B cell (primary cell): Measurements from ENCODE around the gene SLC39A3. TPM values are rescaled to one million over a fixed set of nuclear protein-coding genes. Genes with fewer than 3 reads are reported as not detected.

Experiments
- ATAC-seq: fragments of 200-7000 bp; cut with Tn5 transposase; one replicate; pipeline ENCODE4 v1.10.0; 2021; ENCODE audit warnings: low read depth, mild to moderate bottlenecking, moderate number of reproducible peaks, moderate library complexity
- CTCF ChIA-PET: fragments of 350-600 bp; sonication (Branson Sonifier 250); formaldehyde crosslinking; loops from one replicate; lab custom pipeline; 2021; ENCODE audit warnings: antibody characterized with exemption, inconsistent platforms; lab: Charles Lee
- POLR2A ChIA-PET: fragments of 350-600 bp; sonication (Branson Sonifier 250); formaldehyde crosslinking; loops from one replicate; lab custom pipeline; 2021; ENCODE audit warnings: antibody characterized with exemption; lab: Charles Lee
- DNase-seq: peaks from one replicate; pipeline ENCODE4 v3.0.0; 2013
- H2AFZ ChIP-seq: 2 replicates; pipeline ENCODE4 v1.6.1; 2012; ENCODE audit warnings: mild to moderate bottlenecking, low read depth, low read length; ENCODE audit not compliant: insufficient read depth, poor library complexity, severe bottlenecking
- H3K27ac ChIP-seq, 2 donors: 1 replicate in 1 of 2; 2 replicates in 1 of 2; pipeline ENCODE4 v1.5.1; 2012 to 2013; ENCODE audit warnings: low read length in 2 of 2, mild to moderate bottlenecking in 2 of 2, moderate library complexity in 1 of 2
- H3K27me3 ChIP-seq, 4 experiments: fragments of 200-600 bp in 1 of 4; sonication (generic) in 1 of 4; replicated peaks in 1 of 4; 1 replicate in 2 of 4; 2 replicates in 2 of 4; pipeline versions ENCODE4 v1.6.1 to v1.7.0; 2013 to 2016; ENCODE audit warnings: low read length in 3 of 4, mild to moderate bottlenecking in 2 of 4, mixed read lengths in 1 of 4, moderate library complexity in 1 of 4; ENCODE audit not compliant: insufficient read depth in 4 of 4, control insufficient read depth in 3 of 4; ENCODE audit errors: control extremely low read depth in 1 of 4
- H3K36me3 ChIP-seq, 2 experiments: replicated peaks in 1 of 2; 1 replicate in 1 of 2; 2 replicates in 1 of 2; pipeline versions ENCODE4 v1.6.1 to v1.7.1; 2013; ENCODE audit warnings: low read length in 1 of 2; ENCODE audit not compliant: insufficient read depth in 2 of 2, control insufficient read depth in 1 of 2; ENCODE audit errors: control extremely low read depth in 1 of 2, extremely low read depth in 1 of 2
- H3K4me1 ChIP-seq, 2 donors: fragments of 200-600 bp in 1 of 2; sonication (generic) in 1 of 2; 1 replicate in 1 of 2; 2 replicates in 1 of 2; pipeline versions ENCODE4 v1.5.1 to v1.6.1; 2013 to 2017; ENCODE audit warnings: low read length in 2 of 2; ENCODE audit not compliant: control insufficient read depth in 2 of 2, insufficient read depth in 2 of 2
- H3K4me2 ChIP-seq: replicated peaks from 2 replicates; pipeline ENCODE3; 2012; ENCODE audit warnings: mild to moderate bottlenecking, low read depth, low read length; ENCODE audit not compliant: poor library complexity, severe bottlenecking
- H3K4me3 ChIP-seq, 5 experiments: fragments of 200-600 bp in 1 of 5; sonication (generic) in 1 of 5; 1 replicate in 3 of 5; 2 replicates in 2 of 5; pipeline versions ENCODE4 v1.5.1 to v1.7.0; 2011 to 2016; ENCODE audit warnings: low read length in 4 of 5, mild to moderate bottlenecking in 4 of 5, low read depth in 2 of 5, control low read depth in 1 of 5, moderate library complexity in 1 of 5; ENCODE audit not compliant: insufficient read depth in 1 of 5; ENCODE audit errors: control extremely low read depth in 1 of 5, extremely low read depth in 1 of 5
- H3K79me2 ChIP-seq: fragments of 200-600 bp; sonication (generic); one replicate; pipeline ENCODE4 v1.6.0; 2016; ENCODE audit warnings: low read length; ENCODE audit not compliant: control insufficient read depth, insufficient read depth
- H3K9ac ChIP-seq: fragments of 200-600 bp; sonication (generic); 2 replicates; pipeline ENCODE4 v1.6.1; 2017; ENCODE audit warnings: mild to moderate bottlenecking, low read length, moderate library complexity
- H3K9me3 ChIP-seq, 3 donors: one replicate each; pipeline versions ENCODE4 v1.6.1 to v1.7.1; 2013; ENCODE audit warnings: low read length in 2 of 3; ENCODE audit not compliant: control insufficient read depth in 2 of 3, insufficient read depth in 1 of 3; ENCODE audit errors: control extremely low read depth in 1 of 3
- H4K20me1 ChIP-seq: 2 replicates; pipeline ENCODE4 v1.6.0; 2012; ENCODE audit warnings: mild to moderate bottlenecking, low read length; ENCODE audit not compliant: insufficient read depth, control insufficient read depth, poor library complexity, severe bottlenecking
- H3K27ac Mint-ChIP-seq: one replicate; pipeline ENCODE4 v1.8.0; 2021; ENCODE audit warnings: mixed read lengths
- H3K27me3 Mint-ChIP-seq: one replicate; pipeline ENCODE4 v1.8.0; 2021; ENCODE audit warnings: mixed read lengths
- H3K4me1 Mint-ChIP-seq: one replicate; pipeline ENCODE4 v1.8.0; 2021; ENCODE audit warnings: mixed read lengths
- H3K4me3 Mint-ChIP-seq: one replicate; pipeline ENCODE4 v1.8.0; 2021; ENCODE audit warnings: mixed read lengths
- H3K9me3 Mint-ChIP-seq: one replicate; pipeline ENCODE4 v1.8.0; 2022; ENCODE audit warnings: mixed read lengths; ENCODE audit not compliant: insufficient read depth
- CTCF ChIP-seq: fragments of 200-600 bp; IDR thresholded peaks from one replicate; pipeline ENCODE4 v1.8.0; 2022; ENCODE audit warnings: antibody characterized with exemption, mild to moderate bottlenecking
- EZH2 ChIP-seq: IDR thresholded peaks from 2 replicates; pipeline ENCODE4 v1.6.1; 2012; ENCODE audit warnings: borderline replicate concordance, low read depth, mild to moderate bottlenecking, moderate library complexity, low read length; ENCODE audit not compliant: insufficient read depth, poor library complexity, severe bottlenecking
- WGBS: methylation state at CpG from one replicate; pipeline ENCODE4 v1.1.5; 2013; ENCODE audit warnings: missing lambda C conversion rate; ENCODE audit not compliant: insufficient coverage; 5-methylcytosine and 5-hydroxymethylcytosine counted together
- intact Hi-C: fragments of 100-400 bp; cut with micrococcal nuclease; formaldehyde crosslinking; loops from one replicate; pipeline ENCODE4 v1.10.0; 2022
- polyA plus RNA-seq: library from polyadenylated mRNA; depleted of rRNA; stranded (reverse); fragments of >200 nt; gene quantifications from 2 replicates; pipeline ENCODE4 v1.2.3, GENCODE V29; 2012
- total RNA-seq, 2 donors: library from RNA; stranded (reverse); fragments of 120-200 nt in 1 of 2; gene quantifications; 1 replicate in 1 of 2; 2 replicates in 1 of 2; pipeline versions ENCODE4 v1.2.3 to v1.2.4, GENCODE V29; 2013 to 2022

Gene SLC39A3
- total and polyA plus RNA-seq, 2 donors (not counting 1 experiment from before 2014, with no cell fraction given), result 36.4 to 37.6 TPM

- 84% methylated on average over 22 of the region's 26 CpGs for WGBS
- CTCF ChIA-PET, result interaction anchor here (1.4 to 4.7 kb wide), 4 partner anchors 9 to 52 kb away, joined by 4 to 45 read pairs (median 17); no protein-coding TSS in a partner anchor
- Histone ChIP-seq H4K20me1 (peaks cover 20% of the 10 kb centered on the region), H3K4me3 (peak overlapping the region in 4 of 5 experiments; percentile 76 to 96 (median 83)), H3K9me3 (peaks cover 0 to 3% (median 0%) of the 10 kb centered on the region in 3 donors), H3K9ac (peak overlapping the region; percentile 94), H3K4me1 (peaks cover 62 to 65% of the 10 kb centered on the region in 2 donors), H3K4me2 (peak overlapping the region; percentile 96), H3K36me3 (peaks cover 0 to 18% of the 10 kb centered on the region in 2 experiments), H3K27me3 (no peaks in the 10 kb centered on the region), H3K79me2 (peaks cover 65% of the 10 kb centered on the region), H2AFZ (no peak overlapping the region), H3K27ac (peak overlapping the region; percentile 81 to 89)
- POLR2A ChIA-PET, result interaction anchor here (0.5 to 6.7 kb wide), 6 partner anchors 11 to 78 kb away, joined by 3 to 86 read pairs (median 12); no protein-coding TSS in a partner anchor
- ATAC-seq (no peak), DNase-seq (peak; percentile 29)
- peak overlapping the region; percentile 85 for H3K27ac Mint-ChIP-seq
- no peaks in the 10 kb centered on the region for H3K27me3 Mint-ChIP-seq
- intact Hi-C loops, result no loop called here
- TF ChIP-seq CTCF, result no peak
- TF ChIP-seq EZH2, result no peak
- H3K9me3 Mint-ChIP-seq, result no peaks in the 10 kb centered on the region
- H3K4me1 Mint-ChIP-seq, result peaks cover 51% of the 10 kb centered on the region
- H3K4me3 Mint-ChIP-seq, result peak overlapping the region; percentile 89
These were observed 39.0 kb downstream of the SLC39A3 start for GRCh38 chr19:2700660-2701360.
